SK-N-MC (cell line): Measurements from ENCODE around the gene TMPRSS3.

Experiments used
- EZH2 ChIP-seq: fragments of 200-600 bp; sonication (generic); IDR thresholded peaks from one replicate; pipeline ENCODE4 v1.6.1; 2017; ENCODE audit warnings: antibody characterized with exemption
- POLR2AphosphoS5 ChIP-seq: IDR thresholded peaks from 2 replicates; pipeline ENCODE4 v1.6.1; 2012; ENCODE audit warnings: mild to moderate bottlenecking, low read depth, low read length, borderline replicate concordance

- no peak for TF ChIP-seq EZH2
- no peak for TF ChIP-seq POLR2AphosphoS5
Measured at GRCh38 chr21:42411197-42411869, 15.5 kb upstream of the TMPRSS3 start.
